Fibroblast of villous mesenchyme (primary cell): ENCODE data around the gene SGCG. TPM values are rescaled to one million over a fixed set of nuclear protein-coding genes. Genes with fewer than 3 reads are reported as not detected.

ENCODE experiments used
- DNase-seq: peaks from one replicate; pipeline ENCODE4 v3.0.0-alpha.2; 2010; ENCODE audit warnings: low read depth
- H3K4me3 ChIP-seq: 2 replicates; pipeline ENCODE4 v1.5.1; 2011; ENCODE audit warnings: low read depth, mild to moderate bottlenecking, low read length
- CTCF ChIP-seq: IDR thresholded peaks from 2 replicates; pipeline ENCODE4 v1.5.1; 2012; ENCODE audit warnings: low read depth, mild to moderate bottlenecking, low read length; ENCODE audit not compliant: insufficient read depth
- small RNA-seq: library from RNA; depleted of rRNA; stranded (forward); fragments of <200 nt; gene quantifications from one replicate; pipeline ENCODE3, GENCODE V24; 2012
- total RNA-seq: library from RNA; depleted of rRNA; stranded (reverse); fragments of >200 nt; gene quantifications from 2 replicates; pipeline ENCODE4 v1.2.3, GENCODE V29; 2012

The SGCG gene
- total RNA-seq, 1 donor: not detected

- TF ChIP-seq CTCF: no peak
- H3K4me3 ChIP-seq: no peak overlapping the region
- no peak for DNase-seq
These were observed 175.6 kb downstream of the SGCG start for GRCh38 chr13:23356368-23356767.

GRCh38 chr13:23357349-23357748 is 176.6 kb downstream of the SGCG start:
- no peak for DNase-seq
- H3K4me3 ChIP-seq: no peak overlapping the region
- no peak for TF ChIP-seq CTCF

GRCh38 chr13:23359882-23360281 is 179.1 kb downstream of the SGCG start:
- no peak overlapping the region for H3K4me3 ChIP-seq
- DNase-seq: no peak
- no peak for TF ChIP-seq CTCF

- no peak for DNase-seq
- no peak overlapping the region for H3K4me3 ChIP-seq
These were observed 184.9 kb downstream of the SGCG start for GRCh38 chr13:23365652-23366051.

DNA sequence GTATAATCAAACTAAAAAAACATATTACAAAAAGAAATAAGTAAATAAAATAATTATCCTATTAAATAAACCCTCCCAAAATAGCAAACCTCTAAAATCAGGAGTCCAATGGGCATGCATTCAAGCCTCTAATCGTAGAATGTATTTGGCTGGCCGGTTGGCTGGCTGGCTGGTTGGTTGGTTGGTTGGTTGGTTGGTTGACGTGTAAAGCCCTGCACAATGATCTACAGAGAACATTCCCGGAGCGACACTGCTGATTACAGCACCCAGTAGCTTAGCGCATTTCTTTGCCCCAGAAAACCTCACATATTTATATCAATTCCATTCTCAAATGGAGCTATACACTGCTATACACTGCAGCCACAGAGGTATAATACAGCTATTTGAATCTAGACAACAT is 187.1 kb downstream of the SGCG start:
- H3K4me3 ChIP-seq: no peak overlapping the region
- TF ChIP-seq CTCF: no peak
- no peak for DNase-seq

More at GRCh38 chr13:23365652-23366051, 184.9 kb downstream of the SGCG start:
- TF ChIP-seq CTCF: no peak

DNA sequence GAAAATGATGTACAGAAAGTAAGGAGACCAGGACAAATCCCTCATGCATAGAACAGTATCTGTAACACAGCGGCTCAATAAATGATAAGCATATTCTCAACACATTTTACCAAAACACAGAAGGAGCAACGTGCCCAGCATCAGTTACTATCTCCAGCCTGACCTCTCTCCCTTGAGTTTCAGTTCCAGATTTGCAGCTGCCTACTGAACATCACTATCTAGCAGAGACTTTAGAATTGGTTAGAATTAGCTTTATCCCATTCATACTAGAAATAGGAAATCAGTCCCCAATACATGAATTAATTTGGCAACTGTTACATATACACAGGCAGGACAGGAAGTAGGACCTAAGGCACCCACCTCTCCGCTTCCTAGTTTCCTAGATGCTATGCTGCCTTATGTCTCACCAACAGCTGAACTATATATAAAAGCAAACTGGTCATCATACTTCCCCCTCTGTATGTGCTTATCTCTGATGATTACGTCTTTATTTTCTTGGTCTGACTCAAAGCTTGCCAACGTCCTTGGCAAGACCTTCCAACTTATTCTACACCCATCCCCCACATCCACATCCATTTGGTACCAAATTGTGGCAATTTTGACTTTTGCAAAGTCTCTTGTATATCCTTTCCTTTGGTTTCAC is 191.6 kb downstream of the SGCG start:
- H3K4me3 ChIP-seq: no peak overlapping the region
- TF ChIP-seq CTCF: no peak
- peak; percentile 47 for DNase-seq

Small RNA genes lying within 50 kb of the gene (small RNA-seq; reads per million reads assigned to genes)
- gene RNU6-58P: not detected
- not detected for gene RNY3P4
